ENCODE results near the gene ALS2.
"Not testable (repeated sequence)": the region's sequence is repeated elsewhere in the genome, so short reads cannot be mapped to it uniquely, and the experiment has no call there.

Gene ALS2

GRCh38 chr2:201675454-201675853 is 105.3 kb downstream of the ALS2 start:
- no peak overlapping the region for H3K27ac ChIP-seq
- TF ChIP-seq CTCF (conservative IDR thresholded peaks at IDR 0.05) = no peak

- no peak for TF ChIP-seq CTCF (conservative IDR thresholded peaks at IDR 0.05)
These were observed 105.9 kb downstream of the ALS2 start for GRCh38 chr2:201674794-201675193.

GRCh38 chr2:201674298-201674697 is 106.4 kb downstream of the ALS2 start:
- no peak overlapping the region for H3K27ac ChIP-seq
- no peak for TF ChIP-seq CTCF (conservative IDR thresholded peaks at IDR 0.05)

More at GRCh38 chr2:201674794-201675193, 105.9 kb downstream of the ALS2 start:
- H3K27ac ChIP-seq = no peak overlapping the region

- no peak for TF ChIP-seq CTCF (conservative IDR thresholded peaks at IDR 0.05)
- H3K27ac ChIP-seq = no peak overlapping the region
These were observed 107.2 kb downstream of the ALS2 start for GRCh38 chr2:201673546-201673945.

GRCh38 chr2:201671205-201671604 is 109.5 kb downstream of the ALS2 start:
- not testable (repeated sequence) for H3K27ac ChIP-seq

GRCh38 chr2:201669865-201670264 is 110.9 kb downstream of the ALS2 start:
- TF ChIP-seq CTCF (conservative IDR thresholded peaks at IDR 0.05) = no peak
- H3K27ac ChIP-seq = no peak overlapping the region

- no peak for TF ChIP-seq CTCF (conservative IDR thresholded peaks at IDR 0.05)
These were observed 112.3 kb downstream of the ALS2 start for GRCh38 chr2:201668402-201668910.

GRCh38 chr2:201664334-201664733 is 116.4 kb downstream of the ALS2 start:
- TF ChIP-seq CTCF (conservative IDR thresholded peaks at IDR 0.05) = no peak
- no peak overlapping the region for H3K27ac ChIP-seq

More at GRCh38 chr2:201668402-201668910, 112.3 kb downstream of the ALS2 start:
- no peak overlapping the region for H3K27ac ChIP-seq

All from VCaP (cell line).